ENCODE data around the gene MICAL2.

The MICAL2 gene

GRCh38 chr11:12158909-12159308, 48.5 kb downstream of the MICAL2 start:
- TF ChIP-seq, protein P1, sequence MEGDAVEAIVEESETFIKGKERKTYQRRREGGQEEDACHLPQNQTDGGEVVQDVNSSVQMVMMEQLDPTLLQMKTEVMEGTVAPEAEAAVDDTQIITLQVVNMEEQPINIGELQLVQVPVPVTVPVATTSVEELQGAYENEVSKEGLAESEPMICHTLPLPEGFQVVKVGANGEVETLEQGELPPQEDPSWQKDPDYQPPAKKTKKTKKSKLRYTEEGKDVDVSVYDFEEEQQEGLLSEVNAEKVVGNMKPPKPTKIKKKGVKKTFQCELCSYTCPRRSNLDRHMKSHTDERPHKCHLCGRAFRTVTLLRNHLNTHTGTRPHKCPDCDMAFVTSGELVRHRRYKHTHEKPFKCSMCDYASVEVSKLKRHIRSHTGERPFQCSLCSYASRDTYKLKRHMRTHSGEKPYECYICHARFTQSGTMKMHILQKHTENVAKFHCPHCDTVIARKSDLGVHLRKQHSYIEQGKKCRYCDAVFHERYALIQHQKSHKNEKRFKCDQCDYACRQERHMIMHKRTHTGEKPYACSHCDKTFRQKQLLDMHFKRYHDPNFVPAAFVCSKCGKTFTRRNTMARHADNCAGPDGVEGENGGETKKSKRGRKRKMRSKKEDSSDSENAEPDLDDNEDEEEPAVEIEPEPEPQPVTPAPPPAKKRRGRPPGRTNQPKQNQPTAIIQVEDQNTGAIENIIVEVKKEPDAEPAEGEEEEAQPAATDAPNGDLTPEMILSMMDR (IDR thresholded peaks at IDR 0.05): no peak
- no peak for TF ChIP-seq ZFX (IDR thresholded peaks at IDR 0.05; ENCODE audit: borderline replicate concordance)
- H3K27ac ChIP-seq: no peak overlapping the region

GRCh38 chr11:12159351-12160099, 49.1 kb downstream of the MICAL2 start:
- TF ChIP-seq, protein P1 (IDR thresholded peaks at IDR 0.05): no peak
- TF ChIP-seq ZFX (IDR thresholded peaks at IDR 0.05; ENCODE audit: borderline replicate concordance): no peak
- H3K27ac ChIP-seq: no peak overlapping the region

- no peak overlapping the region for H3K27ac ChIP-seq
- TF ChIP-seq, protein P1 (IDR thresholded peaks at IDR 0.05): no peak
- no peak for TF ChIP-seq ZFX (IDR thresholded peaks at IDR 0.05; ENCODE audit: borderline replicate concordance)
These were observed 49.8 kb downstream of the MICAL2 start for GRCh38 chr11:12160231-12160630.

DNA sequence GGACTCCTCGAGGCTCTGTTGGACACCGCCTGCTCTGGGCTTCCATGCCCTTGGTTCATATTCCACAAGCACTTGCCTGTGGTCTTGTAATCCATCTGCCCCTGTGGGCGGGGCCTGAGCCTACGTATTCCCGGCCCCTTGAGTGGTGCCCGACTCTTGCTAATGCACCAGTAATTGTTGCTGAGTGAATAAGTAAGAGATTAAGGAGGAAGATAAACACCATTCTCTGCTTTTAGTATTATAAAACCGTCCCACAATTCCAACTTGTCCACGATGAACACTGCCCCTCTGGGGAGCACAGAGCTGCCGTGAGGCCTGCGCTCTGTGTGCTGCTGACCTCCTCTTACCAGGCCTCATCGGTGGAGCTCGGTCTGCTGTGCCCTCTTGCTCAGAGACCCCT, 50.3 kb downstream of the MICAL2 start:
- no peak overlapping the region for H3K27ac ChIP-seq
- no peak for TF ChIP-seq ZFX (IDR thresholded peaks at IDR 0.05; ENCODE audit: borderline replicate concordance)

GRCh38 chr11:12161137-12161536, 50.7 kb downstream of the MICAL2 start:
- no peak for TF ChIP-seq ZFX (IDR thresholded peaks at IDR 0.05; ENCODE audit: borderline replicate concordance)
- TF ChIP-seq, protein P1 (IDR thresholded peaks at IDR 0.05): no peak
- H3K27ac ChIP-seq: no peak overlapping the region

DNA sequence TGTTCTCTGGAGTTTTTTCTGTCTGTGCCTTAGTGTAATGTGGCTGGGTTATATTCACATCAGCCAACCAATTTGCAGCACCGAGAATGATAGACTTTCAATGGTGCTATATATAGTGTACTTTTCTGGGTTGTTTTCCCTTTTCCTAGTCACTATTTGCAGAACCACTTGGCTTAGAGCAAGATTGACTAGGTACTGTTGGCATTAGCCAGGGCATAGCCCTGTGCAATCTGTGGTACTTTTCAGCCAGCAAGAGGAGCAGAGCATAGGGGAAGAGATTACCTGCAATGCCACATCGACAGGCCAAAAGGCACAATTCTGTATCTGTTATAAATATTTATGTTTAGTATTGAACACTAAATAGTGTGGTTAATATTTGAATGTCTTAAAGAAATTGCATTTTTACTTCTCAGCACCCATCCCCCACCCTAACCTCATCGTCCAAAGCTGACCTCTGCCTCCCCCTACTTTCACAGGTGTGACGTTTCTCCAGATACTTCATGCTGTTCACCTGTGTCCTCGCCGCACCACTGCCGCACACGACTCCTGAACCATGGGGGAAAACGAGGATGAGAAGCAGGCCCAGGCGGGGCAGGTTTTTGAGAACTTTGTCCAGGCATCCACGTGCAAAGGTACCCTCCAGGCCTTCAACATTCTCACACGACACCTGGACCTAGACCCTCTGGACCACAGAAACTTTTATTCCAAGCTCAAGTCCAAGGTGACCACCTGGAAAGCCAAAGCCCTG, 51.4 kb downstream of the MICAL2 start:
- no peak for TF ChIP-seq ZFX (IDR thresholded peaks at IDR 0.05; ENCODE audit: borderline replicate concordance)
- TF ChIP-seq, protein P1 (IDR thresholded peaks at IDR 0.05): no peak
- no peak overlapping the region for H3K27ac ChIP-seq

GRCh38 chr11:12162652-12163051, 52.3 kb downstream of the MICAL2 start:
- H3K27ac ChIP-seq: no peak overlapping the region
- TF ChIP-seq, protein P1 (IDR thresholded peaks at IDR 0.05): no peak

Data from 22Rv1 (cell line).